Gastroesophageal sphincter (tissue), 3 donors: ENCODE data around the gene KPNA4.

Source experiments
- EP300 ChIP-seq: sonication (generic); formaldehyde crosslinking; IDR thresholded peaks from one replicate; pipeline ENCODE4 v1.6.1; 2017; ENCODE audit warnings: antibody characterized with exemption, mild to moderate bottlenecking
- POLR2A ChIP-seq, 2 donors: fragments of 450-650 bp; IDR thresholded peaks; one replicate each; pipeline ENCODE4 v1.6.1; 2017; ENCODE audit warnings: antibody characterized with exemption in 2 of 2, mild to moderate bottlenecking in 2 of 2, moderate library complexity in 1 of 2
- POLR2AphosphoS5 ChIP-seq: sonication (generic); formaldehyde crosslinking; IDR thresholded peaks from one replicate; pipeline ENCODE4 v1.6.1; 2017; ENCODE audit warnings: antibody characterized with exemption
- TF ChIP-seq, protein P1 (sequence below), 4 experiments: fragments of 200-600 bp in 2 of 4; fragments of 450-650 bp in 2 of 4; sonication (generic) in 1 of 4; IDR thresholded peaks; one replicate each; pipeline ENCODE4 v1.5.1; 2017 to 2019; ENCODE audit warnings: antibody characterized with exemption in 4 of 4, mild to moderate bottlenecking in 2 of 4, moderate library complexity in 2 of 4

DNA sequence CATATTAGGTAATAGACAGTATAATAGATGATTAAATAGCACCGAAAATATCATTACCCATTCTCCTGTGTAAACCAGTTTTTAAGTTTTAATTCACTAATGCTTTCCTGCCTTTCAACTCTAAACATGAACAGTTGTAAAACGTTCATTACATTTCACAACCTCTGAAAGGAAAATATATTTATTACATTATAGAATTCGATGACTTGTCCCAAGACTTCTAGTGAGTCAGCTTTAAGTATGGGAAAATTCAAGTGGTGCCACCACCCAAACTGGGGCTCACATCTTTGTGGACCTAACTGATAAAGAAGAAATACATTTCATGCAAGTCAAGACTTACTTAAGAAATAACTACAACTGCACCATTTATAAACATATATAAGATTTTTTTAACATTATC lies 117.8 kb downstream of the KPNA4 start:
- TF ChIP-seq, protein P1, sequence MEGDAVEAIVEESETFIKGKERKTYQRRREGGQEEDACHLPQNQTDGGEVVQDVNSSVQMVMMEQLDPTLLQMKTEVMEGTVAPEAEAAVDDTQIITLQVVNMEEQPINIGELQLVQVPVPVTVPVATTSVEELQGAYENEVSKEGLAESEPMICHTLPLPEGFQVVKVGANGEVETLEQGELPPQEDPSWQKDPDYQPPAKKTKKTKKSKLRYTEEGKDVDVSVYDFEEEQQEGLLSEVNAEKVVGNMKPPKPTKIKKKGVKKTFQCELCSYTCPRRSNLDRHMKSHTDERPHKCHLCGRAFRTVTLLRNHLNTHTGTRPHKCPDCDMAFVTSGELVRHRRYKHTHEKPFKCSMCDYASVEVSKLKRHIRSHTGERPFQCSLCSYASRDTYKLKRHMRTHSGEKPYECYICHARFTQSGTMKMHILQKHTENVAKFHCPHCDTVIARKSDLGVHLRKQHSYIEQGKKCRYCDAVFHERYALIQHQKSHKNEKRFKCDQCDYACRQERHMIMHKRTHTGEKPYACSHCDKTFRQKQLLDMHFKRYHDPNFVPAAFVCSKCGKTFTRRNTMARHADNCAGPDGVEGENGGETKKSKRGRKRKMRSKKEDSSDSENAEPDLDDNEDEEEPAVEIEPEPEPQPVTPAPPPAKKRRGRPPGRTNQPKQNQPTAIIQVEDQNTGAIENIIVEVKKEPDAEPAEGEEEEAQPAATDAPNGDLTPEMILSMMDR (IDR thresholded peaks at IDR 0.05) = no peak
- TF ChIP-seq POLR2A (IDR thresholded peaks at IDR 0.05) (no peak), EP300 (no peak), POLR2AphosphoS5 (no peak)
